ENCODE data around the gene LYZL4. TPM values are rescaled to one million over a fixed set of nuclear protein-coding genes. Genes with fewer than 3 reads are reported as not detected.

LYZL4 gene
- total RNA-seq, 1 experiment from 2014 or later, result not detected

DNA sequence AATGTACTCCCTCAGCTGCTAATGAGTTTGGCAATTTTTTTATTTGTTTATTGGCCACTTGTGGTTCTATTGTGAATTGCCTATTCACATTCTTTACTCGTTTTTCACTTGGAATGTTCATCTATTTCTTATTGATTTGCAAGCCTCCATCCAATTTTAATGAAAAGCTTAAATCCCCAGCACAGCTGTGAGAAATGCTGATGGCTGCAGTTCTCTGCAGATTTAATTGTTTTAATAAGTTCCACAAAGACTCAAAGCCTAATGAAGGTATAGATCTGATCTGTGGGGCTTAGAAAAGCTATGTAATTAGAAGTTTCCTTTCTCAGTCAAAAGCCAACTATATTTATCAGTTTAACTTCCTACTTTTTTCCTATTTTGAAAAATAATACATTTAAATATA is 41.5 kb downstream of the LYZL4 start:
- Histone ChIP-seq H3K9me2 (ENCODE audit: insufficient read depth) (no peaks in the 10 kb centered on the region), H3K27ac (no peak overlapping the region), H2AFZ (no peak overlapping the region), H3K27me3 (ENCODE audit: insufficient read depth, low read depth) (no peaks in the 10 kb centered on the region), H3K36me3 (ENCODE audit: low read depth) (no peaks in the 10 kb centered on the region), H3K4me3 (no peak overlapping the region), H3K4me2 (no peak overlapping the region), H3K79me2 (ENCODE audit: low read depth) (no peaks in the 10 kb centered on the region), H3F3A (ENCODE audit: insufficient read depth, low read depth) (no peaks in the 10 kb centered on the region), H3K4me1 (replicated peaks; ENCODE audit: insufficient read depth) (no peaks in the 10 kb centered on the region), H3K9me3 (ENCODE audit: insufficient read depth, low read depth) (no peaks in the 10 kb centered on the region), H4K20me1 (ENCODE audit: insufficient read depth) (no peaks in the 10 kb centered on the region)
- ChIA-PET POLR2A (ENCODE audit: unreplicated experiment) (no interaction called here), CTCF (no interaction called here)
- DNase-seq, result no peak
- TF ChIP-seq, protein P1, sequence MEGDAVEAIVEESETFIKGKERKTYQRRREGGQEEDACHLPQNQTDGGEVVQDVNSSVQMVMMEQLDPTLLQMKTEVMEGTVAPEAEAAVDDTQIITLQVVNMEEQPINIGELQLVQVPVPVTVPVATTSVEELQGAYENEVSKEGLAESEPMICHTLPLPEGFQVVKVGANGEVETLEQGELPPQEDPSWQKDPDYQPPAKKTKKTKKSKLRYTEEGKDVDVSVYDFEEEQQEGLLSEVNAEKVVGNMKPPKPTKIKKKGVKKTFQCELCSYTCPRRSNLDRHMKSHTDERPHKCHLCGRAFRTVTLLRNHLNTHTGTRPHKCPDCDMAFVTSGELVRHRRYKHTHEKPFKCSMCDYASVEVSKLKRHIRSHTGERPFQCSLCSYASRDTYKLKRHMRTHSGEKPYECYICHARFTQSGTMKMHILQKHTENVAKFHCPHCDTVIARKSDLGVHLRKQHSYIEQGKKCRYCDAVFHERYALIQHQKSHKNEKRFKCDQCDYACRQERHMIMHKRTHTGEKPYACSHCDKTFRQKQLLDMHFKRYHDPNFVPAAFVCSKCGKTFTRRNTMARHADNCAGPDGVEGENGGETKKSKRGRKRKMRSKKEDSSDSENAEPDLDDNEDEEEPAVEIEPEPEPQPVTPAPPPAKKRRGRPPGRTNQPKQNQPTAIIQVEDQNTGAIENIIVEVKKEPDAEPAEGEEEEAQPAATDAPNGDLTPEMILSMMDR (conservative IDR thresholded peaks at IDR 0.05), result no peak
- TF ChIP-seq EZH2 (IDR thresholded peaks at IDR 0.05; ENCODE audit: low read depth), result no peak
- no TSS peak for BruUV-seq (replicated peaks)
- intact Hi-C loops (cut with micrococcal nuclease; ENCODE audit: unreplicated experiment), result no loop called here

DNA sequence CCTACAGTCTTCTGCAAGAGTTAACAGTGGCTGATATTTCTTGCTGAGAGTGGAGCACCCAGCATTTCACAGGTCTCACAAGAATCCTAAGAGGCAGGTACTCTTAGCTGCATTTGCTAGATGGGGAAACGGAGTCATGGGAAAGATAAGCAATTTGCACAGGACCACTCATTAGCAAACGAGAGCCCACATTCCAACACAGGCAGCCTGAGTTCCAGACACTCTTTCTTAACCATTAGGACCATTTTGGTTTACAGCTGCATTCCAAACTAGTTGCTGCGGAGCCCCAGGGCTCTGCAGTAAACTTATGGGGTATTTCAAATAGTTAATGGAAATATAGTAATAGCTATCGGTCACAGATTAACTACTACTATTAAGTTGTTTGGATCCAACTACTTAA is 42.5 kb downstream of the LYZL4 start:
- no peak for DNase-seq
- Histone ChIP-seq H4K20me1 (ENCODE audit: insufficient read depth) (no peaks in the 10 kb centered on the region), H3K4me1 (replicated peaks; ENCODE audit: insufficient read depth) (no peaks in the 10 kb centered on the region), H3K79me2 (ENCODE audit: low read depth) (no peaks in the 10 kb centered on the region), H3K27ac (no peak overlapping the region), H3K9me3 (ENCODE audit: insufficient read depth, low read depth) (no peaks in the 10 kb centered on the region), H3F3A (ENCODE audit: insufficient read depth, low read depth) (no peaks in the 10 kb centered on the region), H3K4me2 (no peak overlapping the region), H3K27me3 (ENCODE audit: insufficient read depth, low read depth) (no peaks in the 10 kb centered on the region), H3K9me2 (ENCODE audit: insufficient read depth) (no peaks in the 10 kb centered on the region), H2AFZ (no peak overlapping the region), H3K4me3 (no peak overlapping the region), H3K36me3 (ENCODE audit: low read depth) (no peaks in the 10 kb centered on the region)
- no peak for TF ChIP-seq EZH2 (IDR thresholded peaks at IDR 0.05; ENCODE audit: low read depth)
- TF ChIP-seq, protein P1 (conservative IDR thresholded peaks at IDR 0.05), result no peak
- ChIA-PET CTCF (interaction anchor here (0.6 kb wide), 1 partner anchor 701 kb away, joined by 5 read pairs; no protein-coding TSS in a partner anchor), POLR2A (ENCODE audit: unreplicated experiment) (no interaction called here)
- BruUV-seq (replicated peaks), result no TSS peak
- intact Hi-C loops (cut with micrococcal nuclease; ENCODE audit: unreplicated experiment), result no loop called here

DNA sequence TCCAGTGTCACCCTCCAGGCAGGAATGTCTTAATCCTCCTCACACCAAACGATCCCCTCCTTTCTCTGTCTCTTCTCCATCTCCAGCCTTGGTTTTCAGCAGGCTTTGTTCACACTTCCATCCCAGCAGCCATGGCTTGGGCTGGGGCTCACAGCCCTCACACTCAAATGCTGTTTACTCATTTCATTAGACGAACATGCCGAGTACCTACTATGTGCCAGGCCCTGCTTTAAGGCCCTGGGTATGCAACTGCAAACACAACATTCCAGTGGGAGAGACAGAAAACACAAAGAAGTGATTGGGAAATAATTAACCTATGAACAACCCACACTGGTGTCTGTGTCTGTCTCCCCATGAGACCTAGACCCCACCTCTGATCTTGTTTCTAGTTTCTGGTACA is 43.9 kb downstream of the LYZL4 start:
- POLR2A ChIA-PET (ENCODE audit: unreplicated experiment), result no interaction called here
- BruUV-seq (replicated peaks), result no TSS peak
- no peak overlapping the region for H2AFZ ChIP-seq
- H4K20me1 ChIP-seq (ENCODE audit: insufficient read depth), result no peaks in the 10 kb centered on the region
- no peaks in the 10 kb centered on the region for H3F3A ChIP-seq (ENCODE audit: insufficient read depth, low read depth)
- no peak overlapping the region for H3K27ac ChIP-seq
- no peaks in the 10 kb centered on the region for H3K36me3 ChIP-seq (ENCODE audit: low read depth)
- no peaks in the 10 kb centered on the region for H3K79me2 ChIP-seq (ENCODE audit: low read depth)
- no peak overlapping the region for H3K4me3 ChIP-seq
- CTCF ChIA-PET, result no interaction called here
- no peak overlapping the region for H3K4me2 ChIP-seq
- H3K9me3 ChIP-seq (ENCODE audit: insufficient read depth, low read depth), result no peaks in the 10 kb centered on the region
- DNase-seq, result no peak
- H3K9me2 ChIP-seq (ENCODE audit: insufficient read depth), result no peaks in the 10 kb centered on the region
- TF ChIP-seq, protein P1 (conservative IDR thresholded peaks at IDR 0.05), result no peak
- TF ChIP-seq EZH2 (IDR thresholded peaks at IDR 0.05; ENCODE audit: low read depth), result no peak
- no peaks in the 10 kb centered on the region for H3K27me3 ChIP-seq (ENCODE audit: insufficient read depth, low read depth)
- intact Hi-C loops (cut with micrococcal nuclease; ENCODE audit: unreplicated experiment), result no loop called here
- no peaks in the 10 kb centered on the region for H3K4me1 ChIP-seq (replicated peaks; ENCODE audit: insufficient read depth)
